GM18861 (cell line): ENCODE measurements around the gene TBC1D12.

Experiments
- ATAC-seq: cut with Tn5 transposase; IDR thresholded peaks from one replicate; pipeline ENCODE4 v1.9.1; 2021; ENCODE audit not compliant: unreplicated experiment

The TBC1D12 gene

GRCh38 chr10:94405406-94405805, 3.1 kb downstream of the TBC1D12 start:
- no peak for ATAC-seq

- ATAC-seq: no peak
These were observed 5.3 kb downstream of the TBC1D12 start for GRCh38 chr10:94407668-94408067.

GRCh38 chr10:94409021-94409657, 6.8 kb downstream of the TBC1D12 start:
- ATAC-seq: no peak

- no peak for ATAC-seq
These were observed 9.0 kb downstream of the TBC1D12 start for GRCh38 chr10:94411304-94411703.

- no peak for ATAC-seq
These were observed 10.1 kb downstream of the TBC1D12 start for GRCh38 chr10:94412449-94412848.

- ATAC-seq: no peak
These were observed 11.0 kb downstream of the TBC1D12 start for GRCh38 chr10:94413361-94413760.

- ATAC-seq: no peak
These were observed 14.6 kb downstream of the TBC1D12 start for GRCh38 chr10:94416896-94417295.

- ATAC-seq: no peak
These were observed 15.0 kb downstream of the TBC1D12 start for GRCh38 chr10:94417321-94417720.

GRCh38 chr10:94420516-94420915, 18.2 kb downstream of the TBC1D12 start:
- no peak for ATAC-seq

- ATAC-seq: no peak
These were observed 18.7 kb downstream of the TBC1D12 start for GRCh38 chr10:94420998-94421528.

- ATAC-seq: no peak
These were observed 21.3 kb downstream of the TBC1D12 start for GRCh38 chr10:94423627-94424026.

GRCh38 chr10:94424714-94425337, 22.5 kb downstream of the TBC1D12 start:
- ATAC-seq: no peak

- no peak for ATAC-seq
These were observed 23.6 kb downstream of the TBC1D12 start for GRCh38 chr10:94425942-94426341.

GRCh38 chr10:94427166-94427565, 24.8 kb downstream of the TBC1D12 start:
- no peak for ATAC-seq

- ATAC-seq: no peak
These were observed 26.7 kb downstream of the TBC1D12 start for GRCh38 chr10:94428766-94429707.

- no peak for ATAC-seq
These were observed 28.4 kb downstream of the TBC1D12 start for GRCh38 chr10:94430701-94431100.

- ATAC-seq: no peak
These were observed 30.1 kb downstream of the TBC1D12 start for GRCh38 chr10:94432443-94432842.

GRCh38 chr10:94439275-94439861, 37.0 kb downstream of the TBC1D12 start:
- ATAC-seq: no peak

GRCh38 chr10:94440096-94440495, 37.8 kb downstream of the TBC1D12 start:
- no peak for ATAC-seq

GRCh38 chr10:94443047-94443446, 40.7 kb downstream of the TBC1D12 start:
- ATAC-seq: no peak

- no peak for ATAC-seq
These were observed 41.2 kb downstream of the TBC1D12 start for GRCh38 chr10:94443549-94443948.
